NB4 (cell line): Measurements from ENCODE around the gene SLC24A5.

Experiments used
- POLR2A ChIP-seq: IDR thresholded peaks from 2 replicates; pipeline ENCODE4 v1.6.1; 2011; ENCODE audit warnings: mild to moderate bottlenecking; ENCODE audit not compliant: insufficient read length; ENCODE audit errors: extremely low read depth
- TF ChIP-seq, protein P1 (sequence below): IDR thresholded peaks from one replicate; pipeline ENCODE4 v1.5.1; 2012; ENCODE audit warnings: low read depth, low read length
- TF ChIP-seq, protein P2 (sequence below): IDR thresholded peaks from 2 replicates; pipeline ENCODE4 v1.6.1; 2011; ENCODE audit warnings: low read depth, low read length

GRCh38 chr15:48168616-48169015 is 47.8 kb downstream of the SLC24A5 start:
- TF ChIP-seq, protein P1, sequence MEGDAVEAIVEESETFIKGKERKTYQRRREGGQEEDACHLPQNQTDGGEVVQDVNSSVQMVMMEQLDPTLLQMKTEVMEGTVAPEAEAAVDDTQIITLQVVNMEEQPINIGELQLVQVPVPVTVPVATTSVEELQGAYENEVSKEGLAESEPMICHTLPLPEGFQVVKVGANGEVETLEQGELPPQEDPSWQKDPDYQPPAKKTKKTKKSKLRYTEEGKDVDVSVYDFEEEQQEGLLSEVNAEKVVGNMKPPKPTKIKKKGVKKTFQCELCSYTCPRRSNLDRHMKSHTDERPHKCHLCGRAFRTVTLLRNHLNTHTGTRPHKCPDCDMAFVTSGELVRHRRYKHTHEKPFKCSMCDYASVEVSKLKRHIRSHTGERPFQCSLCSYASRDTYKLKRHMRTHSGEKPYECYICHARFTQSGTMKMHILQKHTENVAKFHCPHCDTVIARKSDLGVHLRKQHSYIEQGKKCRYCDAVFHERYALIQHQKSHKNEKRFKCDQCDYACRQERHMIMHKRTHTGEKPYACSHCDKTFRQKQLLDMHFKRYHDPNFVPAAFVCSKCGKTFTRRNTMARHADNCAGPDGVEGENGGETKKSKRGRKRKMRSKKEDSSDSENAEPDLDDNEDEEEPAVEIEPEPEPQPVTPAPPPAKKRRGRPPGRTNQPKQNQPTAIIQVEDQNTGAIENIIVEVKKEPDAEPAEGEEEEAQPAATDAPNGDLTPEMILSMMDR, result no peak
- TF ChIP-seq POLR2A, result no peak
- TF ChIP-seq, protein P2, sequence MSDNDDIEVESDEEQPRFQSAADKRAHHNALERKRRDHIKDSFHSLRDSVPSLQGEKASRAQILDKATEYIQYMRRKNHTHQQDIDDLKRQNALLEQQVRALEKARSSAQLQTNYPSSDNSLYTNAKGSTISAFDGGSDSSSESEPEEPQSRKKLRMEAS, result no peak
